HPDE6-E6E7 (cell line): ENCODE data around the gene NPLOC4.

Experiments
- DNase-seq: peaks from one replicate; pipeline ENCODE4 v3.0.0; 2011; ENCODE audit warnings: missing footprints; ENCODE audit errors: extremely low spot score

NPLOC4 gene

GRCh38 chr17:81547614-81547982 is 89.3 kb downstream of the NPLOC4 start:
- no peak for DNase-seq

DNA sequence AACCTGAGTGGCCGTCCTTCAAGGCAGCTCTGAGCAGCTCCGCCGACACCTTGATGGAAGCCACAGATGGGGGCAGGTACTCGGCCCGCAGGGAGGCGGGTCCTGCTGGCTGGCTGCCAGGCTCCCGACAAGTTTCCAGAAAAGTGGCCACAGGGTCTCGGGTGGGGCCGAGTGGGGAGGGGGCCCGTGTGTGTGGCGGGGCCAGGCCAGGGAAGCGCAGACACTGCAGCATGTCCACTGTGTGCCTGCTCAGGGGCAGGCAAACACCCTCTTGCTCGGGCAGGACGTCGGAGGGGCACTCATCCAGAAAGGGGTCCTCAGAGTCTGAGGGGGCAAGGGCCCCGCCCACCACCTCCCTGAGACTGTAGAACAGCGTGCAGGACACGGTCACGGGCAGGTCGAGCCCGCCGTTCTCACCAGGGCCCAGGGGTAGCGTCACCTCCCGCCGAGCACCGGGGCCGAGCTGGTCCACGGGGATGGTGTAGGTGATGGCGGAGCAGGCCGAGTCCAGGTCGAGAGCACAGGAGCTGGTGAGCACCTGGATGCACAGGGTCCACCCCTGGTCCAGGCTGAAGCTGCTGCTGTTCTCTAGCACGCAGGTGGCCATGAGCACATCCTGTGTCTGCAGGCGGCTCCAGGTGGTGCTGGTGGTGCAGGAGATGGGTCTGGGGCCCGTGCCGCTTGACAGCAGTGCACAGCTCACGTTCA is 89.9 kb downstream of the NPLOC4 start:
- DNase-seq, result no peak

GRCh38 chr17:81545160-81545949 is 91.6 kb downstream of the NPLOC4 start:
- no peak for DNase-seq

GRCh38 chr17:81544281-81544974 is 92.5 kb downstream of the NPLOC4 start:
- no peak for DNase-seq

DNA sequence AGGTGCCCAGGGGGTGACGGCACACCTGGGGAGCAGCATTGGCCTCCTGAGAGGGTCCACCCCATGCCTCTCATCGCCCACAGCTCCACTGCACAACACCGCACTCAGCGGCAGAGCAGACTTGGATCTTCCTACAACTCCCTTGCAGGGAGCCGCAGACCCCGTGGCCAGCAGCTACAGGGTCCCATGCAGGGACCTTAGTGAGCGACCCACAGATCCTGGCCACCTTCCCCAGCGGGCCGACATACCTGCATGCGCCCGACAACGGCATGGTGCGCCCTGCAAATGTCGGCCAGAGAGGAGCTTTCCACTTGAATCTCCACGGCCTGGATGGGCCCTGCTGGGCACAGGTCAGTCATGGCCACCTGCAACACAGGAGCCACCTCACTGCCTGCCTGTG is 93.2 kb downstream of the NPLOC4 start:
- no peak for DNase-seq

DNA sequence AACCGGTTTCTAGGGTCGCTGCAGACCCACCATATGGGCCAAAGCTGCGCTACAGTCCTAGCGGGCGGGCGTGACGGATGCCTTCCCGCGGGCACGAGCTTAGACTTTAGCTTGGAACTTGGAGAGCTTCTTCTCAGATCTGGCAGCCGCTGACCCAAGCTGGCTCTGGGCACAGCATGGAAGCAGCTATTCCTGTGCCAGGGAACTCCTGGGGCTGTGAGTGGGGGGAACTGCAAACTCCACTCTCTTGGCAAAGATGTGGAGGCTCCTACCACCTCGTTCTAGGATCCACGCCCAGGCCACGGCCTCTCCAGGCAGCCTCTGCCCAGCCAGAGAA is 93.6 kb downstream of the NPLOC4 start:
- no peak for DNase-seq

DNA sequence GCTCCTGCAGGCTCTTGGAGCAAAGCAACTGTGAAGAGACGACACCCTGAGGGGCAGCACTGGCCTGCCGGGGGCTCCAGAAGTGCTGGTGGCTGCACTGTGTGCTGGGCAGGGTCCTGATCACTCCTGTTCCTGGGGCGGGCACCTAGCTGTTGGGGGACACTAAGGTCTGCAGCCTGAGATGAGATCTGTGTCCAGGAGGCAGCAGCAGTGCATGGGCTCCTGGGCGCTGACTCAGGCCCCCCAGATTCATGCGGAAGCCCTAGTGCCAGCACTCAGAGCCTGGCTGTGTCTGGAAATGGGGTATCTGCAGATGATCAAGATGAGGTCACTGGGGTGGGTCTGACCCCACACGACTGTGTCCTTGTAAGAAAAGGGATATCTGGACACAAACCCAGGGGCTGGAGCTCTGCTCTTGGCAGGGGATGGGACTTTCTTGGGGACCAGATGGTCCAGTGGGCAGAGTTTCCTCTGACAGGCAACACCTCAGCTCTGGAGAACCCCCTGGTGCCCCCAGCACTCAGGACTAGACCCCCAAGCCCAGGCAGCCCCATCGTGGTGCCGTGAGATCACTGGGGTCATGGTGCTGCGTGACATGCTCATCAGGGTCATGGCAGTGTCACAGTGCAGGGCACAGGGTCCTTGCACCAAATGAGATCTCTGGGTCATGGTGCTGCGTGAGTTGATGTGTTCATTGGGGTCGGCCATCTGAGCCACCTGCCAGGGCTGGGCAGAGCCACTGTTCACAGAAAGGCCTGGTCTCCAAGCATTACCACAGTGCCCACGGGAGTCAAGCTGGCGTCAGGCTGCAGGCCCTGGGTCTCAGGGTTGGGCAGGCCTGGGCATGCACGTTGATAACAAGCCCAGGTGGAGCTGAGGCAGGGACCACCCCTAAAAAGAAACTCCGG is 94.2 kb downstream of the NPLOC4 start:
- no peak for DNase-seq

DNA sequence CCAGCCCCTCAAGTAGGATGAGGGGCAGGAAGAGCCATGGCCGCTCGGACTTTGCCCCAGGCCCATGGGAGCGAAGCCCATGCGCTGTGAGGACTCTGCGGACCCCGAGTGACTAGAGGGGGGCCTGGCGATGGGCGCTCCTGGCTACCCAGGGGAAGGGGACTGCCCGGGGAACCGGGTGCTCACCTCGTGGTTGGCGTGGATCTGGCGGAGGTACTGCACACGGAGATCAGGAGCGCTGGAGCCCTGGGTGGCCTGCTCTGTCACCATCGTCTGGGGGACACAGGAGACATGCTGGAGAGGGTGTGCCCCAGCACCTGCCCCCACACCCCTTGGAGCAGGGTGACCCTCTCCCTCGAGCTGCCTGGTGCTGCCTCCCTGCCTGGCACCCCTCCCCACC is 95.8 kb downstream of the NPLOC4 start:
- DNase-seq, result no peak

DNA sequence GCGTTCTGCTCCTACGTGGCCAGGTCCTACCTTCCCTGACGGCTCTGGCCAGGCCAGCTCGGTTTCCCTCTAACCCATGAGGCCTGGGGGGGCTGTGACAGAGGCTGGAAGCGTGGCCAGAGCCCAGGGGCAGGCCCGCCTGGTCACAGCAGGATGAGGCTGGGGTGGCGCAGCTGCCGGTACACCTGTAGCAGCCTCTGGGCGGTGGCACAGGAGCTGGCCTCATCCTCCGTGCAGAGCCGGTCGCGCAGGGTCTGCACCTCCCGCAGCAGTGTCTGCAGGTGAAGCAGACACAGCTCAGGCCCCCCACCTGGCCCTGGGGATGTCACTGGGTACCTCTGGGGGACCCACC is 96.3 kb downstream of the NPLOC4 start:
- DNase-seq, result no peak

- no peak for DNase-seq
These were observed 96.8 kb downstream of the NPLOC4 start for GRCh38 chr17:81539961-81540675.

DNA sequence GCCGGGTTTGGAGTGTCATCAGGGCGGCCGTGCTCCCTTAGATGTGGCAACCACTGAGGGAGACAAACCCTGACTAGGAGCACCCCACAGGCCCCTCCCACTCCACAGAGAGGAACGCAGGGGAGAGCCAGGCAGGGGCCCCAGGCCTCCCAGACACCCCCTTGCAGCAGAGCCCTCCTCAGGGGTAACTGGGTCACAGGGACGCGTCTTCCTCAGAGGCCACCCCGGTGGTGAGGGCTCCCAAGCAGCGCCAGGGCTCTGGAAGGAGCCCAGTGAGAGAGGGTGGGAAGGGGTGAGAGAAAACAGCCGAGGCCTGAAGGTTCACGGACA is 97.4 kb downstream of the NPLOC4 start:
- no peak for DNase-seq

- DNase-seq, result no peak
These were observed 98.0 kb downstream of the NPLOC4 start for GRCh38 chr17:81538651-81539570.

GRCh38 chr17:81537856-81538555 is 98.9 kb downstream of the NPLOC4 start:
- DNase-seq, result no peak

DNA sequence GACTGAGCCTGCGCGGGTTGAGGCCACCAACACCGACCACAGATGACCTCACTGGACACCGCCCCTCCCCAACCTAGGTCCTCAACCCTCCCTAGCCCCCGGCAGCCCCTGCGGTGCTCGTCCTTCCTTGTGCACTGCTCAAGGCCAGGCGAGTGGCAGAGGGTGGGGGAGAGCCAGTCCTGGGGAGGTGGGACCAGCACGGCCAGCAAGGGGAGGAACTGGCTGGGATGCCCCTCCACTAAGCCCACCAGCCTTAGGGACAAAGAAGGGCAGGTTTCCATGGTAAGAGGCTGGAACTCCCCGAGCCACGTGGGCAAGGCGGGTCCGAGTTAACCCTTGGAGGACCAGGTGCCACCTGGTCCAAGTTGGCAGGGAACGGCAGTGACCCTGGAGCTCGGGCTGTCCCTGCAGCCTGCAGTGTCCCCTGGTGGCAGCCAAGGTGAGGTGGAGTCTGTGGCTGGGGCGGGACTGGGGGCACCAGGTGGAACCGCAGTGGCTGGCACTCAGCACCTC is 99.5 kb downstream of the NPLOC4 start:
- peak; percentile 48 for DNase-seq

DNA sequence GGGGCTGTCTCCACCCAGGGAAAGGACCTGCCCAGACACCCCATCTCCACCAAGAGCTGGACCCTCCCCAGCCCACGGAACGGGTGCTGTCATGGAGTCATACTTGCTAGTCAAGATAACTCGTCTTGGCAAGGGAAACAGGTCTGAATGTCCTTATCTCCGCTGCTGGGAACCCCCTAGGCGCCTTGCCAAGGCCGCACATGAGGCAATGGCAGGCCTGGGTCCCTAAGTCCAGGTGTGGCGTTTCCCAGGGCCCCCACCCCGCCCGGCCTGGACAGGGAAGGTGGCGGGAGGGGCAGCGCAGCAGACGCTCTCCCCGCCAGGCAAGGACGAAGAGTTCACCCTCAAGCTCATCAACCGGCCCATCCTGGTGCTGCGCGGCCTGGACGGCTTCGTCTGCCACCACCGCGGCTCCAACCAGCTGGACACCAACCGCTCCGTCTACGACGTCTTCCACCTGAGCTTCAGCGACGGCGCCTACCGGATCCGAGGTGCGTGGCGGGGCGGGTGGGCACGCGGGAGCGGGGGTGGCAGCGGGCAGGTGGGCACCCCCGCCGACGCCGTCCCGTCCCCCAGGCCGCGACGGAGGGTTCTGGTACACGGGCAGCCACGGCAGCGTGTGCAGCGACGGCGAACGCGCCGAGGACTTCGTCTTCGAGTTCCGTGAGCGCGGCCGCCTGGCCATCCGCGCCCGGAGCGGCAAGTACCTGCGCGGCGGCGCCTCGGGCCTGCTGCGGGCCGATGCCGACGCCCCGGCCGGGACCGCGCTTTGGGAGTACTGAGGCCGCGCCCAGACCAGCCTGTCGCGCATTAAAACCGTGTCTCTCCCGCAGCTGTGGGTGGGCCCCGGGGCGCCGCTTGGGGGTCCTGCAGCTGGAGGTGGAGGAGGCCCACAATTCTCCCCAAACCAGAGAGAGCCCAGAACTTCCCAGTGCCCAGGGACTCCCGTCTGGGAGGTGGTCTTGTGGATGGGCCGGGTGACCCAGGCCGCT is 100.3 kb downstream of the NPLOC4 start:
- DNase-seq, result no peak

GRCh38 chr17:81535480-81536298 is 101.2 kb downstream of the NPLOC4 start:
- DNase-seq, result no peak

GRCh38 chr17:81535007-81535328 is 101.9 kb downstream of the NPLOC4 start:
- DNase-seq, result no peak
